GM10248 (cell line): ENCODE data around the gene RBP5.
"Not testable (repeated sequence)": the region's sequence is repeated elsewhere in the genome, so short reads cannot be mapped to it uniquely, and the experiment has no call there.

Experiments
- CTCF ChIA-PET: fragments of 300-600 bp; sonication (Branson Sonifier 250); formaldehyde crosslinking; extraction: SDS; loops from one replicate; lab custom pipeline; 2021; ENCODE audit warnings: antibody characterized with exemption; lab: Yijun Ruan, JAX
- POLR2A ChIA-PET: fragments of 350-650 bp; sonication (Branson Sonifier 250); formaldehyde crosslinking; extraction: SDS; loops from one replicate; lab custom pipeline; 2020; ENCODE audit warnings: antibody characterized with exemption; lab: Yijun Ruan, JAX
- DNase-seq: peaks from one replicate; pipeline ENCODE4 v3.0.0; 2012; ENCODE audit errors: extremely low spot score
- CTCF ChIP-seq: IDR thresholded peaks from 2 replicates; pipeline ENCODE4 v1.5.1; 2012; ENCODE audit warnings: mild to moderate bottlenecking, low read depth; ENCODE audit errors: extremely low read depth, missing control alignments, control extremely low read depth

The RBP5 gene

GRCh38 chr12:7109572-7109920 lies 19.1 kb downstream of the RBP5 start:
- DNase-seq: no peak
- ChIA-PET CTCF (interaction anchor here (0.7 to 8.3 kb wide), 26 partner anchors 12 to 241 kb away, joined by 3 to 108 read pairs (median 5); partner anchors contain the start of genes C12orf57, C1R, CLSTN3 and LPCAT3), POLR2A (no interaction called here)
- TF ChIP-seq CTCF: no peak

DNA sequence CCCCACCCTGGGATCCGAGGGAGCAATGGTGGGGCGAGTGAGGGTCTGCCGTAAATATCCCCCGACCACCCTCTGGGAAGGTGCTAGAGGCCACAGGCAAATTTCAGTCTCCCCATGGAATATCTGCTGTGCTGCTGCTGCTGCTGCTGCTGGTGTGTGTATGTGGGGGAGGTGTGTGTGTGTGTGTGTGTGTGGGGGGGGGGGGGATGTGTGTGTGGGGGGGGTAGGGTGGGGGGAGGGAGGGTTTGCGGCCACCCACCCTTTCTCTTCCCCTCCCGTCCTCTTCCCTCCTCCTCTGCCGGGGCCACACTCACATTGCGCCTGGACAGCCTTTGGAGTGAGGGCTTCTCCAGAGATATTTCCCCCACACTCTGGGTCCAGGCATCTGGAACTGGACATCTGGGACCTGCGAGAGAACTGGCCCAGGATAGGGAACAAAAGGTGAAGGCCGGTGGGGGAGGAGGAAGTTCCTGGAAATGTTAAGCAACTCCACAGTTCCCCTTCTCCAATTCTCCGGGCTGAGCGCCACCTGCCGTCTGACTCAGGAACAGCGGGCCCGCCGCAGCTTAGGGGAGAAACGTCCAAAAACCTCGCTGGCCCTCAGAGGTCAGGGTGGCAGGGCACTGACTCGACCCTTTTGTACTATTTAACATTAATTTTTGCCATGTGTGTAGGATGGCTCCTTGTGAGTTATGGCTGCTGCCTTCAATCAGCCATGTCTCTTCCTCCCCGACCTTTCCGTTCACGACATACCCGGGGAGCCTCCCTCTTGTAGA lies 19.7 kb downstream of the RBP5 start, which contains the start of gene C1RL:
Gene C1RL (minus strand): TSS at position 419 of the 776 bp plus-strand sequence. CDS start 34 bp downstream, at position 385.
- peak; percentile 76 for DNase-seq
- TF ChIP-seq CTCF: peak; percentile 98
- ChIA-PET CTCF (interaction anchor here (0.6 to 8.3 kb wide), 39 partner anchors 9 to 276 kb away, joined by 3 to 108 read pairs (median 4); partner anchors contain the start of genes C12orf57, C1R, CLSTN3 and LPCAT3), POLR2A (interaction anchor here (1.1 to 1.2 kb wide), 2 partner anchors 183 to 236 kb away, joined by 3 to 6 read pairs; partner anchors contain the start of gene SPSB2)

DNA sequence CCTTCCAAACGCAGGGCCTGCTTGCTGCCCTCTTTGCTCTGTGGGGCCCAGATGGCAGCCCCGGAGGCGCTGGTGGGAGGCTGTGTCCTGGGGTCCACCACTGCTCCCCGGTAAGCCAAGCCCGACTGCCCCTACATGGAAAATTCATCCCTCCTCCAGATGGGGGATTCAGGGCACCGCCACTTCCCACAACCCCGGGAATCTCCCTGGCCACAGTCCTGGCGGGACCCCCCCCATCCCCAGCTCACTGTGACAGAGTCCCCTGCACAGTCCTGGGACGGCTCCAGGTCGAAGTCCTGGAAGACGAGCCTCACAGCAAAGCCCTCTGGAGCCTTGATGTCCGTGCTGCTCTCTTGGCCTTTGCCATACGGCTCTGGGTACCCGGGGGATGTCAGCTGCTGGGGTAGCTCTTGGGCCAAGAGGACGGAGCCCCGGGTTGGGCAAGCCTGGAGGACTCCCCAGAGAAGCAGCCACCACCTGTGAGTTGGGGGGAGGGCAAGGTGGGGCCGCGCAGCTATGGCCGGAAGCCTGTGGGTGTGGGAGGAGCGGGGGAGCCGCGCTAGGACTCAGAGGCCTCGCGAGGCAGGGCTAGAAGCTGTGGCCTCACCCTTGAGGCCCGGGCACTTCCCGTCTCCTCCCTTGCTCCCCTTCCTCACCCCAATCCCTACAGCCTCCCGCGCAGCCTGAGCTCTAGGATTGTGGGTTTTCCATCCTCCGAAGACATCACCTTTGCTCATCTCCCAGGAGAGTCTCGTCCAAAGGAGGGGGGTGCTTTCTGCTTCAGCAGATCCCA lies 20.5 kb downstream of the RBP5 start:
- peak; percentile 92 for DNase-seq
- POLR2A ChIA-PET: interaction anchor here (1.0 to 1.2 kb wide), 3 partner anchors 182 to 240 kb away, joined by 3 to 9 read pairs (median 6); partner anchors contain the start of genes SPSB2 and TPI1
- no peak for TF ChIP-seq CTCF
- CTCF ChIA-PET: interaction anchor here (0.6 to 8.3 kb wide), 33 partner anchors 8 to 275 kb away, joined by 3 to 108 read pairs (median 5); partner anchors contain the start of genes C12orf57, C1R, CLSTN3 and LPCAT3

- ChIA-PET POLR2A (interaction anchor here (1.0 to 1.2 kb wide), 3 partner anchors 10 to 239 kb away, joined by 3 to 9 read pairs (median 4); partner anchors contain the start of genes SPSB2 and TPI1), CTCF (interaction anchor here (0.8 to 8.3 kb wide), 25 partner anchors 8 to 239 kb away, joined by 3 to 108 read pairs (median 7); partner anchors contain the start of genes C12orf57, C1R, CLSTN3 and LPCAT3)
- TF ChIP-seq CTCF: no peak
- no peak for DNase-seq
These were observed 21.1 kb downstream of the RBP5 start for GRCh38 chr12:7107636-7108002.

- POLR2A ChIA-PET: interaction anchor here (0.7 to 1.2 kb wide), 2 partner anchors 11 to 48 kb away, joined by 4 to 5 read pairs; no protein-coding TSS in a partner anchor
- CTCF ChIA-PET: interaction anchor here (1.1 to 8.3 kb wide), 11 partner anchors 14 to 234 kb away, joined by 3 to 108 read pairs (median 10); partner anchors contain the start of genes C12orf57, C1R, LPCAT3 and RNU7-1
These were observed 21.5 kb downstream of the RBP5 start for GRCh38 chr12:7107181-7107580.

GRCh38 chr12:7106082-7106481 lies 22.6 kb downstream of the RBP5 start:
- ChIA-PET CTCF (interaction anchor here (1.4 kb wide), 1 partner anchor 113 kb away, joined by 3 read pairs; no protein-coding TSS in a partner anchor), POLR2A (no interaction called here)
- TF ChIP-seq CTCF: no peak
- no peak for DNase-seq

More at GRCh38 chr12:7107181-7107580, 21.5 kb downstream of the RBP5 start:
- not testable (repeated sequence) for DNase-seq
